Activated naive CD4-positive, alpha-beta T cell treated with anti-CD3 and anti-CD28 coated beads for 36 hours (primary cell): ENCODE measurements around the gene RAD9B. TPM values are rescaled to one million over a fixed set of nuclear protein-coding genes. Genes with fewer than 3 reads are reported as not detected.
"Not testable (repeated sequence)": the region's sequence is repeated elsewhere in the genome, so short reads cannot be mapped to it uniquely, and the experiment has no call there.

Experiments used
- CTCF ChIA-PET: fragments of 350-600 bp; sonication (Branson Sonifier 250); formaldehyde crosslinking; loops from one replicate; lab custom pipeline; 2021; ENCODE audit warnings: antibody characterized with exemption; lab: Charles Lee
- DNase-seq: peaks from one replicate; pipeline ENCODE4 v3.0.0-alpha.2; 2020
- H3K27ac Mint-ChIP-seq: one replicate; pipeline ENCODE4 v1.8.0; 2021; ENCODE audit warnings: mild to moderate bottlenecking, mixed read lengths
- H3K27me3 Mint-ChIP-seq: one replicate; pipeline ENCODE4 v1.8.0; 2021; ENCODE audit warnings: low read depth, mixed read lengths
- H3K36me3 Mint-ChIP-seq: one replicate; pipeline ENCODE4 v1.8.0; 2021; ENCODE audit warnings: low read depth, mixed read lengths
- H3K4me1 Mint-ChIP-seq: one replicate; pipeline ENCODE4 v1.8.0; 2021; ENCODE audit warnings: low read depth, mixed read lengths
- H3K4me3 Mint-ChIP-seq: one replicate; pipeline ENCODE4 v1.8.0; 2021; ENCODE audit warnings: mild to moderate bottlenecking, moderate library complexity, mixed read lengths
- H3K9me3 Mint-ChIP-seq: one replicate; pipeline ENCODE4 v1.8.0; 2021; ENCODE audit warnings: mixed read lengths
- intact Hi-C: fragments of 100-400 bp; cut with micrococcal nuclease; formaldehyde crosslinking; loops from one replicate; pipeline ENCODE4 v1.15.1; 2023
- total RNA-seq, 2 experiments: library from RNA; stranded (reverse); gene quantifications; one replicate each; pipeline ENCODE4 v1.2.3, GENCODE V29; 2021

Gene RAD9B
- total RNA-seq, result 1 to 10 TPM; 1.1 to 1.5 TPM

- Mint-ChIP-seq H3K36me3 (peaks cover 18% of the 10 kb centered on the region), H3K9me3 (peaks cover 2% of the 10 kb centered on the region), H3K27ac (peak within 1 kb of the TSS; percentile 96), H3K4me3 (peak within 1 kb of the TSS; percentile 94), H3K4me1 (peaks cover 32% of the 10 kb centered on the region), H3K27me3 (no peaks in the 10 kb centered on the region)
- intact Hi-C loops, result loop anchor here (1.0 to 5.0 kb wide), 8 partner anchors 34 to 555 kb away; partner anchors contain the start of genes ANAPC7, ARPC3, FAM216A and GPN3
- CTCF ChIA-PET, result interaction anchor here (1.0 to 9.0 kb wide), 4 partner anchors 13 to 99 kb away, joined by 3 to 64 read pairs (median 5); partner anchors contain the start of genes ARPC3, FAM216A and GPN3
- DNase-seq, result peak; percentile 100
Measured at GRCh38 chr12:110501752-110502738, at the start of gene RAD9B, which contains the start of gene VPS29. Gene RAD9B (plus strand): TSS chr12:110502331. CDS start chr12:110502338, 7 bp downstream. Gene VPS29 (minus strand): TSS chr12:110502111. CDS start chr12:110502051, 60 bp downstream.

- H3K4me3 Mint-ChIP-seq, result no peak overlapping the region
- no peak for DNase-seq
- H3K36me3 Mint-ChIP-seq, result peaks cover 27% of the 10 kb centered on the region
- H3K27me3 Mint-ChIP-seq, result no peaks in the 10 kb centered on the region
- CTCF ChIA-PET, result interaction anchor here (0.9 to 5.6 kb wide), 4 partner anchors 15 to 149 kb away, joined by 3 to 30 read pairs (median 11); partner anchors contain the start of genes FAM216A and GPN3
- intact Hi-C loops, result loop anchor here (5.0 kb wide), 1 partner anchor 171 kb away; the partner anchor contains the start of gene ATP2A2
- peaks cover 16% of the 10 kb centered on the region for H3K4me1 Mint-ChIP-seq
- H3K9me3 Mint-ChIP-seq, result no peaks in the 10 kb centered on the region
- no peak overlapping the region for H3K27ac Mint-ChIP-seq
Measured at GRCh38 chr12:110453569-110454296, 48.4 kb upstream of the RAD9B start.

- intact Hi-C loops, result no loop called here
- Mint-ChIP-seq H3K4me3 (no peak overlapping the region), H3K9me3 (no peaks in the 10 kb centered on the region), H3K36me3 (peaks cover 15% of the 10 kb centered on the region), H3K4me1 (peaks cover 4% of the 10 kb centered on the region), H3K27me3 (no peaks in the 10 kb centered on the region), H3K27ac (no peak overlapping the region)
- CTCF ChIA-PET, result interaction anchor here (0.6 to 1.4 kb wide), 3 partner anchors 10 to 1892 kb away, joined by 3 to 6 read pairs (median 4); partner anchors contain the start of genes FAM216A and GPN3
- DNase-seq, result no peak
Measured at GRCh38 chr12:110458756-110459155, 43.4 kb upstream of the RAD9B start.

GRCh38 chr12:110461189-110461588 lies 40.9 kb upstream of the RAD9B start:
- H3K27ac Mint-ChIP-seq, H3K4me3 Mint-ChIP-seq, H3K4me1 Mint-ChIP-seq, DNase-seq, H3K9me3 Mint-ChIP-seq, intact Hi-C loops, H3K27me3 Mint-ChIP-seq: not testable (repeated sequence)
- peaks cover 15% of the 10 kb centered on the region for H3K36me3 Mint-ChIP-seq
- CTCF ChIA-PET, result interaction anchor here (0.6 to 0.7 kb wide), 3 partner anchors 8 to 435 kb away, joined by 3 to 5 read pairs (median 3); no protein-coding TSS in a partner anchor

- no peak overlapping the region for H3K27ac Mint-ChIP-seq
- H3K9me3 Mint-ChIP-seq, result no peaks in the 10 kb centered on the region
- intact Hi-C loops, result loop anchor here (5.0 kb wide), 3 partner anchors 87 to 422 kb away; partner anchors contain the start of gene IFT81
- DNase-seq, result no peak
- CTCF ChIA-PET, result no interaction called here
- no peaks in the 10 kb centered on the region for H3K27me3 Mint-ChIP-seq
- H3K4me1 Mint-ChIP-seq, result peaks cover 32% of the 10 kb centered on the region
- peaks cover 11% of the 10 kb centered on the region for H3K36me3 Mint-ChIP-seq
- no peak overlapping the region for H3K4me3 Mint-ChIP-seq
Measured at GRCh38 chr12:110465024-110465423, 37.1 kb upstream of the RAD9B start.

GRCh38 chr12:110465765-110466164 lies 36.4 kb upstream of the RAD9B start:
- H3K27ac Mint-ChIP-seq, H3K27me3 Mint-ChIP-seq, H3K4me3 Mint-ChIP-seq, DNase-seq, H3K9me3 Mint-ChIP-seq: not testable (repeated sequence)
- intact Hi-C loops, result loop anchor here (5.0 kb wide), 3 partner anchors 87 to 422 kb away; partner anchors contain the start of gene IFT81
- Mint-ChIP-seq H3K4me1 (peaks cover 39% of the 10 kb centered on the region), H3K36me3 (peaks cover 12% of the 10 kb centered on the region)
- CTCF ChIA-PET, result interaction anchor here (0.6 to 1.5 kb wide), 4 partner anchors 16 to 540 kb away, joined by 3 to 6 read pairs (median 4); partner anchors contain the start of gene ARPC3

DNA sequence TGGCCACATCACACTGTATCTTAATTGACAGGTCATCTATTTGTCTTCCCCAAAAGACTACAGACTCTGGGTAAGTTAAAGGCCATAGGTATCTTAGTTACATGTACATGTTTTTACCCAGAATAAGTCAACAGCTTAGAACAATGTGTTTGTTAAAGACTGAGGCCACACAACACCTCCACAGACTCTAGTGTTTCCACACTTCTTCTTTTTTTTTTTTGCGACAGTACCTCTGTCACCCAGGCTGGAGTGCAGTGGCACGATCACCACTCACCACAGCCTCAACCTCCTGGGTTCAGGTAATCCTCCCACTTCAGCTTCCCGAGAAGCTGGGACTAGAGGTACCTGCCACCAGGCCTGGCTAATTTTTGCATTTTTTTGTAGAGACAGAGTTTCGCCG lies 35.3 kb upstream of the RAD9B start:
- H3K9me3 Mint-ChIP-seq, result no peaks in the 10 kb centered on the region
- no peak overlapping the region for H3K27ac Mint-ChIP-seq
- peaks cover 19% of the 10 kb centered on the region for H3K36me3 Mint-ChIP-seq
- H3K4me3 Mint-ChIP-seq, result peak overlapping the region; percentile 48
- DNase-seq, result no peak
- no peaks in the 10 kb centered on the region for H3K27me3 Mint-ChIP-seq
- intact Hi-C loops, result loop anchor here (5.0 kb wide), 3 partner anchors 86 to 421 kb away; partner anchors contain the start of gene IFT81
- peaks cover 42% of the 10 kb centered on the region for H3K4me1 Mint-ChIP-seq
- CTCF ChIA-PET, result interaction anchor here (0.9 to 1.5 kb wide), 3 partner anchors 15 to 135 kb away, joined by 3 to 6 read pairs (median 6); partner anchors contain the start of gene ARPC3

GRCh38 chr12:110467847-110468213 lies 34.3 kb upstream of the RAD9B start:
- H3K36me3 Mint-ChIP-seq, result peaks cover 20% of the 10 kb centered on the region
- intact Hi-C loops, result loop anchor here (1.0 to 5.0 kb wide), 11 partner anchors 18 to 419 kb away; partner anchors contain the start of genes ANAPC7, ARPC3, IFT81 and PPTC7
- peaks cover 41% of the 10 kb centered on the region for H3K4me1 Mint-ChIP-seq
- CTCF ChIA-PET, result interaction anchor here (1.0 to 2.5 kb wide), 8 partner anchors 9 to 175 kb away, joined by 3 to 36 read pairs (median 6); partner anchors contain the start of genes ARPC3, RAD9B and VPS29
- H3K4me3 Mint-ChIP-seq, result peak overlapping the region; percentile 98
- no peak for DNase-seq
- no peaks in the 10 kb centered on the region for H3K9me3 Mint-ChIP-seq
- no peaks in the 10 kb centered on the region for H3K27me3 Mint-ChIP-seq
- peak overlapping the region; percentile 96 for H3K27ac Mint-ChIP-seq

DNA sequence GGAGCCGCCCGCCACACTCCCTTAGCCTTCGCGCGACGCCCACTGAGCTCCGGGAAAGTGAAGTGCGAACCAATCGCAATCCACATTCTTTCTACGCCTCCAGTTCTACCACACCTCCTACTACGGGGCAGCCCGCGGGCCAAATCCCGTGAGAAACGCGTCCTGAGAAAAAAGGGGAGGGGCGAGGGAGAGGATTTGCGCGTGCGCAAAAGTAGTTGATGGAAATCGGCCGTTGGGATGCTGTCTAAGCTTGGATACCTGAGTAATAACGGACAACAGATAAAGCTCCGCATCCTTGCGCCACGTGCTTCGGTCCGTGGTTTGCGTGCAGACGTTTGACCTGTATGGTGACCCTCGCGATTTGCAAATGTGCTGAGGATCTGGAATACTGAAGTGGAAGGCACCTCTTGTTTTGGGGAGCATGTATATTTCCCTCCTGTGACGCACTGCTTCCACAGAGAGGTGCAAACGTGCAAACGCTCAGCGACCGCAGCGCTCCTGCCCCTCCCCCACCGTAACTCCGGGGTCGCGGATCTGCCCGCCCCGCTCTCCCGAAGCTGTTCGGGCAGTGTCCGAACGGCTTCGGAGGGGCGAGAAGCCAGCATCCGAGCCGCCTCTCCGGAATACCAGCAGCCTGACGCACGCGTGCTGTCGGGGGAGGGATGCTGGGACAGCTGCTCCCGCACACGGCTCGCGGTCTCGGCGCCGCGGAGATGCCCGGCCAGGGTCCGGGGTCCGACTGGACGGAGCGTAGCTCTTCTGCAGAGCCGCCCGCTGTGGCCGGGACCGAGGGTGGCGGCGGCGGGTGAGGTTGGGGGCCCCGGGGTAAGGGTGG lies 33.7 kb upstream of the RAD9B start, which contains the start of the genes FAM216A and GPN3:
FAM216A (plus strand) TSS at position 632 of the 835 bp plus-strand sequence; CDS start at position 663, 31 bp downstream.
GPN3 (minus strand) TSS at position 44 of the 835 bp plus-strand sequence. CDS start 54 bp downstream, outside the sequence.
- Mint-ChIP-seq H3K4me3 (peak within 1 kb of the TSS; percentile 98), H3K9me3 (no peaks in the 10 kb centered on the region), H3K36me3 (peaks cover 21% of the 10 kb centered on the region), H3K4me1 (peaks cover 41% of the 10 kb centered on the region), H3K27me3 (no peaks in the 10 kb centered on the region), H3K27ac (peak within 1 kb of the TSS; percentile 96)
- CTCF ChIA-PET, result interaction anchor here (0.6 to 2.8 kb wide), 18 partner anchors 9 to 366 kb away, joined by 3 to 36 read pairs (median 4); partner anchors contain the start of genes ARPC3, RAD9B and VPS29
- DNase-seq, result peak; percentile 98
- intact Hi-C loops, result loop anchor here (1.0 to 5.0 kb wide), 12 partner anchors 18 to 419 kb away; partner anchors contain the start of genes ANAPC7, ARPC3, IFT81 and PPTC7

DNA sequence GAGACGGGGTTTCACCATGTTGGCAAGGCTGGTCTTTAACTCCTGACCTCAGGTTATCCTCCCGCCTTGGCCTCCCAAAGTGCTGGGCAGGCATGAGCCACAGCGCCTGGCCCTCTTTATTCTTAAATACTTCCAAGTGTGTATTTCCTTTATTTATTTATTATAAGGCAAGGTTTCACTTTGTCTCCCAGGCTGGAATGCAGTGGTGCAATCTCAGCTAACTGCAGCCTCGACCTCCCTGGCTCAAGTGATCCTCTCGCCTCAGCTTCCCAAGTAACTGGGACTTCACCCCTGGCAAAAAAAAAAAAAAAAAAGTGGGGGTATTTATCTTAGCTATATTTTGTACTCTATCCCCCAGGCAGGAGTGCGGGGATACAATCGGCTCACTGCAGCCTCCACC lies 26.7 kb upstream of the RAD9B start:
- no peaks in the 10 kb centered on the region for H3K9me3 Mint-ChIP-seq

More for the DNA sequence above, 26.7 kb upstream of the RAD9B start:
- CTCF ChIA-PET, result interaction anchor here (1.1 kb wide), 1 partner anchor 44 kb away, joined by 3 read pairs; no protein-coding TSS in a partner anchor
- no peak overlapping the region for H3K4me3 Mint-ChIP-seq
- no peaks in the 10 kb centered on the region for H3K27me3 Mint-ChIP-seq
- H3K27ac Mint-ChIP-seq, result no peak overlapping the region
- DNase-seq, result no peak
- H3K4me1 Mint-ChIP-seq, result peaks cover 14% of the 10 kb centered on the region
- peaks cover 22% of the 10 kb centered on the region for H3K36me3 Mint-ChIP-seq
- intact Hi-C loops, result no loop called here
